ENCODE measurements around the gene MUC15.

- TF ChIP-seq, protein P1, sequence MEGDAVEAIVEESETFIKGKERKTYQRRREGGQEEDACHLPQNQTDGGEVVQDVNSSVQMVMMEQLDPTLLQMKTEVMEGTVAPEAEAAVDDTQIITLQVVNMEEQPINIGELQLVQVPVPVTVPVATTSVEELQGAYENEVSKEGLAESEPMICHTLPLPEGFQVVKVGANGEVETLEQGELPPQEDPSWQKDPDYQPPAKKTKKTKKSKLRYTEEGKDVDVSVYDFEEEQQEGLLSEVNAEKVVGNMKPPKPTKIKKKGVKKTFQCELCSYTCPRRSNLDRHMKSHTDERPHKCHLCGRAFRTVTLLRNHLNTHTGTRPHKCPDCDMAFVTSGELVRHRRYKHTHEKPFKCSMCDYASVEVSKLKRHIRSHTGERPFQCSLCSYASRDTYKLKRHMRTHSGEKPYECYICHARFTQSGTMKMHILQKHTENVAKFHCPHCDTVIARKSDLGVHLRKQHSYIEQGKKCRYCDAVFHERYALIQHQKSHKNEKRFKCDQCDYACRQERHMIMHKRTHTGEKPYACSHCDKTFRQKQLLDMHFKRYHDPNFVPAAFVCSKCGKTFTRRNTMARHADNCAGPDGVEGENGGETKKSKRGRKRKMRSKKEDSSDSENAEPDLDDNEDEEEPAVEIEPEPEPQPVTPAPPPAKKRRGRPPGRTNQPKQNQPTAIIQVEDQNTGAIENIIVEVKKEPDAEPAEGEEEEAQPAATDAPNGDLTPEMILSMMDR (conservative IDR thresholded peaks at IDR 0.05; ENCODE audit: low read length) = no peak
- no peak for TF ChIP-seq EZH2phosphoT487 (IDR thresholded peaks at IDR 0.05; ENCODE audit: borderline replicate concordance)
Observed at GRCh38 chr11:26583550-26583949, 11.5 kb upstream of the MUC15 start.

Measured in Loucy (cell line).